GM15510 (cell line): ENCODE measurements around the gene SKAP1.

ENCODE experiments used
- POLR2A ChIP-seq: IDR thresholded peaks from 3 replicates; pipeline ENCODE4 v1.6.1; 2011; ENCODE audit warnings: borderline replicate concordance; ENCODE audit not compliant: insufficient read length; ENCODE audit errors: extremely low read depth

SKAP1 gene

DNA sequence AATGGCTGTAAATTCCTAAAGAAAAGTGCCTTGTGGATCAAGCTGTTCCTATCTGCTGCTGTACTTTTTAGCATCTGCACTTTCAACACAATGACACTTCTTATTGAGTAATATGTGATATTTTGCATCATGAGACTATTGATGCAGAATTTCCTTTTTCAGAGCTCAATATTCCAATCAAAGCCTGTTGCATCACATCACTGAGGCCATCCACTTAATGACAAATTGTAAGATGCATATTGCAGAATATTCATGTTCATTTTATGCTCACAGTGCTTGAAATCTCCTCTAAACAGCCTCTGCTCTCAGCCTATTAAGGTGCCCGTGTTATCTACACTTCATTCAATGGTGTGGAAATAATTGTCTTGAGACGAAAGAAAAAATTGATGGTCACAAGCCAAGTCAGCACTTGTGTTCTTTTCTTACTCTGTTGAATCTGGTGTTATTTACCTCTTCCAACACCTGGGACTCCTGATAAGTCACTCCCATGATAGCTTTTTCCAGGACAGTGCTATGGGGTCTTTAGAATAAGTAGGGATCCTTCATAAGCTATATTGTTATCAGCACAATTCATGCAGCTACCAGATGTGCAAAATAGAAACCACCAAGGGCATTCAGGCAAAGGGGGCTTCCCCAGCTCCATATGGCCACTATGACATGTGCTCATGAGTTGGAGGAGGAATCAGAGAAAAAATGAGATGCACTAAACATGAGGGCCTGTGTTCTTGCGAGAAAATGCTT, 9.3 kb upstream of the SKAP1 start:
- no peak for TF ChIP-seq POLR2A

DNA sequence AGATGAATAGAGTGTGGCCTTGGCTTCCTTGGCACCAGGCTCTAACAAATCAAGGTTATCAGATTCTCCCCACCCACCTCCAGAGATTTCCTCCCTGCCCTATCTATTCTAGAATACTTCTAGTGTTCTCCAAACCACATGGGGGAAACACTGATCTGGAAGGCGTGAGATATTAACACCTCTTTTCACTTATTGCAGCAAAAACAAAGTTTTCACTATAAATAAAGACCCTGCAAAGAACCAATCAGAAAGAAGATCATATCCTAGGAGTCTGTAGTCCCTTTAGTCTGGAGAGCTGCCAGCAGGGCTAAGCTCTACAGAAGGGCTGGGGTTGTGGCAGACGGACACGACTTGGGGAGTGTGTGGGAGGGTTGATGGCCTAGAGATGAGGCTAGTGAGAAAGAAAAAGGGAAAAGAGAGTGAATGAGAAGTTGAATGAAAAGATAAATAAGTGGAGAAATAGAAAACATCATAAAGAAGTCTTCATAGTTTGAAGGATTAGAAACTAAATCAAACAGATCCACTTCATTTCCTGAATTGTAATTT, 8.6 kb upstream of the SKAP1 start:
- TF ChIP-seq POLR2A = no peak

GRCh38 chr17:48433896-48434295, 3.9 kb upstream of the SKAP1 start:
- TF ChIP-seq POLR2A = no peak

- TF ChIP-seq POLR2A = no peak
Measured at GRCh38 chr17:48432820-48433775, 3.1 kb upstream of the SKAP1 start.

GRCh38 chr17:48429156-48429555, 858 bp downstream of the SKAP1 start:
- TF ChIP-seq POLR2A = no peak

DNA sequence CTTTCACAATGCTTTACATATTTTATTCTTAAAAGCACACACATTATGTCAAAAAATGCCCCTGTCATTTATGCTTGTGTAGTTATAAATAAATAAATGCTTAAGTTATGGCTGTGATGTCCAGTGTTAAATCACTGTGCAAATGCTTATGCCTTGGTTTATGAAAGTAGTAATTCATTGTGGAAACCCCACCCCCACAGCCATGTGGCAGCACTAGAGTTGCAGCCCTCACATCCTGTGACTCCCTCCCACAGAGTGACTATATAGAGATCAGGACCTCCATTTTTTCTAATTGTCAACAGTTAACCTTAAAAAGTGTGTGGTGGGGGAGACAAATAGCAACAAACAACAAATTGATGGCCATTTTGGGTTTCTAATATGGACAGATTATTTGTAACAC, 2.4 kb downstream of the SKAP1 start:
- no peak for TF ChIP-seq POLR2A

GRCh38 chr17:48426761-48427500, 3.1 kb downstream of the SKAP1 start:
- no peak for TF ChIP-seq POLR2A

GRCh38 chr17:48426019-48426665, 3.9 kb downstream of the SKAP1 start:
- no peak for TF ChIP-seq POLR2A

DNA sequence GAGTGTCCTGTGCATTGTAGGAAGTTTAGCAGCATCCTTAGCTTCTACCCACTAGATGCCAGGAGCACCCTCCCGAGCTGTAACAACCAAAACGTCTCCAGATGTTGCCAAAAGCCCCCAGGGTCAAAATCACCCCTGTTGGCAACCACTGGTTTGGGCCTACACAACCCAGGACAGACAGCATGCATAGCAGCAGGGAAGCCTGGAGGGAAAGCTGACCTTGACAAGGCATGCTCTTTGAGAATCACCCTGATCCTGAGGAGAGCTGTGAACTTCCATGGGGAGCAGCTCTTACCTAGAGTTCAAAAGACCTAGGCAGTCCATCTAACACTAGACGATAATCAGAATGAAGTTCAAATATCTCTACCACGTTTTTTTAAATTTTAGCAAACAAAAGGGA, 9.2 kb downstream of the SKAP1 start:
- TF ChIP-seq POLR2A = no peak

DNA sequence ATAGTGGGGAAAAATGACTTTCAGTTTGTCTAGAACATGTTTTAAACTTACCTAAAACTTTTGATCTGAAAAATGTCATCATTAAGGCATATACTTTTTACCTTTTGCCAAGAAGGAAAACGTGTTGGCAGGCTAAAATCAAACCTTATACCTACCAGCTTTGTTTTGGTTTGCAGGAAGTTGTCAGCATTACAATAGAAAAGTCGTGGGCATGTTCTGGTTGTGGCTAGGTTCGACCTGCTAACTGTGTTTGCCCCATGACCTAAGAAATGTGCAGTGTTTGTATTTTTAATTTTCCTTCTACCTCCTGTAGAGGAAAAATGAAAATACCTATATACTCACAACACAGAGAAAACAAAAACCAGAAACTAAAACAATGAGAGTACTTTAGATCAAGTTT, 13.0 kb downstream of the SKAP1 start:
- TF ChIP-seq POLR2A = no peak

GRCh38 chr17:48413613-48414405, 16.2 kb downstream of the SKAP1 start:
- TF ChIP-seq POLR2A = no peak

- TF ChIP-seq POLR2A = no peak
Measured at GRCh38 chr17:48412841-48413240, 17.2 kb downstream of the SKAP1 start.

DNA sequence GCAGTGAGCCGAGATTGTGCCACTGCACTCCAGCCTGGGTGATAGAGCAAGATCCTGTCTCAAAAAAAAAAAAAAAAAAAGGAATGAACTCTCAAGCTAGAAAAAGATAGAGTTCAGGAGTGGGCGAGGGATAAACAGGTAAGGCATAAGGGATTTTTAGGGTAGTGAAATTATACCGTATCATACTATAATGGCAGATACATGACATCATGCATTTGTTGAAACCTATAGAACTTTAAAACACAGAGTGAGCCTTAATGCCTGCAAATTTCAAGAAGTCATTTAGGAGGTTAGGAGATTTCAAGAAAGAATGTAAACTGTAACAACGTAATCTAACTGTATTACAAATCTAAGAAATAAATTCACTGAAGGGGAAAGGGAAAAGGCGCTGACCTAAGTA, 20.4 kb downstream of the SKAP1 start:
- no peak for TF ChIP-seq POLR2A

DNA sequence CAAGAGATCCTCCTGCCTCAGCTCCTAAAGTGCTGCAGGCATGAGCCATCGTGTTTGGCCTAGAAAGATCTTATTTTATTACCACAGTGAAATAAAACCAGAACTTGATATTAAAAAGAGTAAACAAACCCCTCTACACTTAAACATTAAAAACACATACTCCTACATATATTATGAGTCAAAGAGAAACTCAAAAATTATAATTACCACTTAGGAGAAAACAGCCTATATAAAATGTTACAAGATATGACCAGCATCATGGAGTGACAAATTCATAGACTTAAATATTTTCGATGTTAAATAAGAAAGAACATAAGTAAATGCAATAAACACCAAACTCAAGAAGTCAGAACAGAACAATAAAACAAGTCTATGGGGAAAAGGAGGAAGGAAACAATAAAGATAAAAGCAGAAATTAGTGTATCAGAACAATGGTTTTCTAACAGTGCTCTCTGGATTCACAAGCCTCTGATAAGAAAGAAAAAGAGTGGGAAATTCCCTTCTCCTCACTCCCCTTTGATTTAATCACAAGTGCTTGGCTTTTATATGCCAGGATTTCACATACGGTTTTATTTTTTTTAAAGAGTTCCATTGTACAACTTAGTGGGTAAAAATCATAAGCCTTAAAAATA, 23.0 kb downstream of the SKAP1 start:
- no peak for TF ChIP-seq POLR2A

DNA sequence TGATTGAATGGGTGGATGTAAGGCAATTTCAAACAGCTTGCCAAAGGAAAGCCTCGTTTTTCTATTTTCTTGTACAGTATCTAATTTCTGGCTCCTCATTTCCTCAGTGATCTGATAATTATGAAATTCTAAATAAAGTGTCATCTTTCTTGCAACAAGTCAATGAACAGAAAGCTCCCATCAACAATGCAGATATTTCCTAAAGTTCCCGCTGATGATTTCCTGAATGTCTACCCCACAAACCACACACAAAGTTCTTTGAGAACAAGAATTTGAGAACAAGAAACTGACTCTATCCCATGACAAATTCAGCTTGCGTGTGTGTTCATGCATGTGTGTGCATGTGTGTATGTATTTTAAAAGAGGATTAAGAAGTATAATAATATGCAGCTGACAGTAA, 35.2 kb downstream of the SKAP1 start:
- no peak for TF ChIP-seq POLR2A
